Measurements from ENCODE around the gene SGK1. TPM values are rescaled to one million over a fixed set of nuclear protein-coding genes. Genes with fewer than 3 reads are reported as not detected.

Gene SGK1
- total RNA-seq, 1 donor from 2014 or later: 94.3 TPM

- no peak overlapping the region for H3K4me3 ChIP-seq (ENCODE audit: low read depth, low read length)
- TF ChIP-seq CTCF (IDR thresholded peaks at IDR 0.05; ENCODE audit: insufficient read depth, low read length, poor library complexity, severe bottlenecking): no peak
Observed at GRCh38 chr6:134318974-134319281, 1.0 kb upstream of the SGK1 start.

GRCh38 chr6:134318236-134318973 lies 493 bp upstream of the SGK1 start:
- H3K4me3 ChIP-seq (ENCODE audit: low read depth, low read length): no peak overlapping the region
- TF ChIP-seq CTCF (IDR thresholded peaks at IDR 0.05; ENCODE audit: insufficient read depth, low read length, poor library complexity, severe bottlenecking): no peak
- H3K36me3 ChIP-seq (ENCODE audit: control insufficient read depth, insufficient read depth, low read length): no peaks in the 10 kb centered on the region
- no peak for DNase-seq (ENCODE audit: low read depth)
- H3K27me3 ChIP-seq (ENCODE audit: control insufficient read depth, insufficient read depth, low read length): no peaks in the 10 kb centered on the region

More at GRCh38 chr6:134318974-134319281, 1.0 kb upstream of the SGK1 start:
- DNase-seq (ENCODE audit: low read depth): no peak
- H3K27me3 ChIP-seq (ENCODE audit: control insufficient read depth, insufficient read depth, low read length): no peaks in the 10 kb centered on the region
- H3K36me3 ChIP-seq (ENCODE audit: control insufficient read depth, insufficient read depth, low read length): no peaks in the 10 kb centered on the region

GRCh38 chr6:134316733-134317431 lies 1.0 kb downstream of the SGK1 start:
- TF ChIP-seq CTCF (IDR thresholded peaks at IDR 0.05; ENCODE audit: insufficient read depth, low read length, poor library complexity, severe bottlenecking): no peak
- no peaks in the 10 kb centered on the region for H3K27me3 ChIP-seq (ENCODE audit: control insufficient read depth, insufficient read depth, low read length)
- no peak overlapping the region for H3K4me3 ChIP-seq (ENCODE audit: low read depth, low read length)
- H3K36me3 ChIP-seq (ENCODE audit: control insufficient read depth, insufficient read depth, low read length): no peaks in the 10 kb centered on the region
- no peak for DNase-seq (ENCODE audit: low read depth)

- H3K36me3 ChIP-seq (ENCODE audit: control insufficient read depth, insufficient read depth, low read length): no peaks in the 10 kb centered on the region
- H3K4me3 ChIP-seq (ENCODE audit: low read depth, low read length): no peak overlapping the region
- no peak for TF ChIP-seq CTCF (IDR thresholded peaks at IDR 0.05; ENCODE audit: insufficient read depth, low read length, poor library complexity, severe bottlenecking)
- H3K27me3 ChIP-seq (ENCODE audit: control insufficient read depth, insufficient read depth, low read length): no peaks in the 10 kb centered on the region
- no peak for DNase-seq (ENCODE audit: low read depth)
Observed at GRCh38 chr6:134315974-134316441, 1.9 kb downstream of the SGK1 start.

- Histone ChIP-seq H3K36me3 (ENCODE audit: control insufficient read depth, insufficient read depth, low read length) (no peaks in the 10 kb centered on the region), H3K4me3 (ENCODE audit: low read depth, low read length) (no peak overlapping the region), H3K27me3 (ENCODE audit: control insufficient read depth, insufficient read depth, low read length) (no peaks in the 10 kb centered on the region)
- no peak for DNase-seq (ENCODE audit: low read depth)
- no peak for TF ChIP-seq CTCF (IDR thresholded peaks at IDR 0.05; ENCODE audit: insufficient read depth, low read length, poor library complexity, severe bottlenecking)
Observed at GRCh38 chr6:134315189-134315588, 2.7 kb downstream of the SGK1 start.
